Endothelial cell of umbilical vein (primary cell): Measurements from ENCODE around the gene ACOT7. TPM values are rescaled to one million over a fixed set of nuclear protein-coding genes. Genes with fewer than 3 reads are reported as not detected.
"Not testable (repeated sequence)": the region's sequence is repeated elsewhere in the genome, so short reads cannot be mapped to it uniquely, and the experiment has no call there.

Experiments used
- BruUV-seq: library from RNA; stranded (reverse); fragments of 400-500 nt; replicated peaks from 2 replicates; lab custom pipeline; 2021; lab: Mats Ljungman, UMichigan
- CTCF ChIA-PET: fragments of 300-600, 350-600 bp; sonication (Branson Sonifier 250); formaldehyde crosslinking; loops from one replicate; lab custom pipeline; 2021; ENCODE audit warnings: antibody characterized with exemption, inconsistent platforms; lab: Charles Lee
- POLR2A ChIA-PET: fragments of 300-600, 350-600 bp; sonication (Branson Sonifier 250); formaldehyde crosslinking; loops from one replicate; lab custom pipeline; 2021; ENCODE audit warnings: antibody characterized with exemption, inconsistent platforms; lab: Charles Lee
- DNase-seq: peaks from one replicate; pipeline ENCODE4 v3.0.0-alpha.2; 2011; ENCODE audit warnings: low read depth, low spot score
- FAIRE-seq: peaks from 2 replicates; lab custom pipeline; 2011; peaks lifted over from hg19 to GRCh38; lab: Jason Lieb, UNC
- H2AFZ ChIP-seq: 2 replicates; pipeline ENCODE4 v1.6.0; 2012; ENCODE audit warnings: low read depth, low read length, control low read depth, inconsistent platforms
- H3K27ac ChIP-seq: 2 replicates; pipeline ENCODE4 v1.5.1; 2011; ENCODE audit warnings: low read depth, mild to moderate bottlenecking, control low read depth, low read length, moderate library complexity; ENCODE audit not compliant: insufficient read depth
- H3K27me3 ChIP-seq, 2 experiments: 2 replicates each; pipeline versions ENCODE4 v1.6.0 to v1.6.1; 2011; ENCODE audit warnings: low read length in 2 of 2, mixed read lengths in 1 of 2; ENCODE audit not compliant: control insufficient read depth in 2 of 2, insufficient read depth in 2 of 2
- H3K36me3 ChIP-seq, 2 experiments: 2 replicates in 1 of 2; 3 replicates in 1 of 2; pipeline ENCODE4 v1.5.1; 2011; ENCODE audit warnings: low read length in 2 of 2, mild to moderate bottlenecking in 1 of 2, moderate library complexity in 1 of 2; ENCODE audit not compliant: control insufficient read depth in 2 of 2, insufficient read depth in 2 of 2; ENCODE audit errors: extremely low read depth in 1 of 2
- H3K4me1 ChIP-seq: 3 replicates; pipeline ENCODE4 v1.5.1; 2011; ENCODE audit warnings: mild to moderate bottlenecking, low read length; ENCODE audit not compliant: control insufficient read depth, insufficient read depth; ENCODE audit errors: extremely low read depth
- H3K4me2 ChIP-seq: 2 replicates; pipeline ENCODE4 v1.6.1; 2011; ENCODE audit warnings: low read length, control low read depth, mixed read lengths; ENCODE audit not compliant: insufficient read depth
- H3K4me3 ChIP-seq, 3 experiments: fragments of 200-600 bp in 1 of 3; sonication (generic), shearing (Covaris generic) in 1 of 3; replicated peaks in 1 of 3; 2 replicates each; pipeline ENCODE4 v1.5.1; 2011 to 2016; ENCODE audit warnings: control low read depth in 3 of 3, low read length in 3 of 3, mild to moderate bottlenecking in 2 of 3, inconsistent platforms in 1 of 3, low read depth in 1 of 3, moderate library complexity in 1 of 3; ENCODE audit not compliant: insufficient read depth in 1 of 3
- H3K79me2 ChIP-seq: 2 replicates; pipeline ENCODE4 v1.6.0; 2012; ENCODE audit warnings: low read length, inconsistent platforms; ENCODE audit not compliant: control insufficient read depth, insufficient read depth
- H3K9ac ChIP-seq: replicated peaks from 2 replicates; pipeline ENCODE3; 2011; ENCODE audit warnings: low read length, control low read depth; ENCODE audit not compliant: insufficient read depth; ENCODE audit errors: extremely low read depth
- H3K9me1 ChIP-seq: replicated peaks from 3 replicates; pipeline ENCODE4 v1.6.0; 2011; ENCODE audit warnings: mild to moderate bottlenecking, low read length; ENCODE audit not compliant: control insufficient read depth, insufficient read depth; ENCODE audit errors: extremely low read depth
- H3K9me3 ChIP-seq: replicated peaks from 2 replicates; pipeline ENCODE4 v1.5.1; 2012; ENCODE audit warnings: low read length, inconsistent platforms; ENCODE audit not compliant: control insufficient read depth, insufficient read depth
- H4K20me1 ChIP-seq: replicated peaks from 2 replicates; pipeline ENCODE3; 2011; ENCODE audit warnings: mild to moderate bottlenecking, low read length; ENCODE audit not compliant: control insufficient read depth, insufficient read depth; ENCODE audit errors: extremely low read depth
- FOS ChIP-seq: IDR thresholded peaks from 2 replicates; pipeline ENCODE4 v1.6.1; 2011; ENCODE audit warnings: mild to moderate bottlenecking, low read length, moderate library complexity, borderline replicate concordance; ENCODE audit not compliant: insufficient read depth
- JUN ChIP-seq: IDR thresholded peaks from 2 replicates; pipeline ENCODE4 v1.6.1; 2011; ENCODE audit warnings: borderline replicate concordance, low read depth; ENCODE audit not compliant: insufficient read length, insufficient read depth
- dilution Hi-C: fragments of 300-500 bp; cut with MboI; formaldehyde crosslinking; loops from one replicate; pipeline ENCODE4 v1.15.0; 2019; ENCODE audit warnings: low sequenced_read_pairs; ENCODE audit not compliant: extremely low pct_ligation_motif_present
- intact Hi-C: fragments of 100-400 bp; cut with micrococcal nuclease; formaldehyde crosslinking; loops from one replicate; pipeline ENCODE4 v1.10.0; 2022
- polyA plus RNA-seq, 4 experiments: library from polyadenylated mRNA; depleted of rRNA in 3 of 4; stranded (reverse) in 3 of 4; unstranded in 1 of 4; fragments of >200 nt; gene quantifications; 2 replicates each; pipeline versions ENCODE4 v1.2.1 to v1.2.3, GENCODE V29; 2011 to 2012; ENCODE audit warnings: missing spikeins in 1 of 4
- total RNA-seq: library from RNA; stranded (reverse); gene quantifications from 2 replicates; pipeline ENCODE4 v1.2.3, GENCODE V29; 2021
- TF ChIP-seq, protein P1 (sequence below), 2 donors: IDR thresholded peaks; 1 replicate in 1 of 2; 2 replicates in 1 of 2; pipeline ENCODE4 v1.5.1; 2011; ENCODE audit warnings: low read length in 2 of 2, mild to moderate bottlenecking in 2 of 2, moderate library complexity in 2 of 2, control low read depth in 1 of 2, inconsistent platforms in 1 of 2, low read depth in 1 of 2; ENCODE audit not compliant: insufficient read depth in 1 of 2; ENCODE audit errors: extremely low read depth in 1 of 2

Gene ACOT7
- total and polyA plus RNA-seq, 2 donors (not counting 3 experiments of a cell fraction or from before 2014, with no cell fraction given) = 69.4 to 105 TPM

DNA sequence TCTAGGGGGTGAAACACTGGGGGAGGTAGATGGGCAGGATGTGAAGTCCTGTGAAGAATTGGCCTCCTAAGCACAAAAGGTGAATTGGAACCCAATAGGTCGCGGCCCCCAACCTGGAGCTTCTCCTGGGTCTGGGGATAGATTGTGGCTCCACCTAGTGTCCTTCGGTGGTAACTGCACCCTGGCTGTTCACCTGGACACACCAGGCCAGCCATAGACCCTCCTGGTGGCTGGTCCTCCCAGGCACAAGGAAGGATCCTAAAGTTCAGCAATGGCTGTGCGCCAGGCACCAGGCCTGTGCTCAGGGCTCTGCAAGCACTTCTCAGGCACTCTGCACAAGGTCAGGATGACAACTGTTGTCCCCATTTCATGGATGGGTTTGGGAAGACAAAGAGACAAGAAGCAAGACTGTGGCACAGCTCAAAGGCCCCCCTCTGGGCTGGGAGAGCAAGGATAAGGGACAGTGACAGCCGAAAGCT lies 44.5 kb upstream of the ACOT7 start:
- Histone ChIP-seq H3K9me3 (no peaks in the 10 kb centered on the region), H3K4me1 (no peaks in the 10 kb centered on the region), H3K27me3 (peaks cover 0 to 2% of the 10 kb centered on the region in 2 experiments), H4K20me1 (no peaks in the 10 kb centered on the region), H2AFZ (no peak overlapping the region), H3K9me1 (no peaks in the 10 kb centered on the region), H3K9ac (no peak overlapping the region), H3K79me2 (no peaks in the 10 kb centered on the region), H3K27ac (no peak overlapping the region), H3K4me3 (no peak overlapping the region), H3K36me3 (no peaks in the 10 kb centered on the region), H3K4me2 (no peak overlapping the region)
- POLR2A ChIA-PET = no interaction called here
- peak; percentile 85 for FAIRE-seq
- BruUV-seq = no TSS peak
- peak; percentile 57 for DNase-seq
- intact Hi-C loops (loop anchor here (1.0 to 2.0 kb wide), 5 partner anchors 15 to 192 kb away; no protein-coding TSS in a partner anchor), dilution Hi-C loops (no loop called here)
- TF ChIP-seq, protein P1, sequence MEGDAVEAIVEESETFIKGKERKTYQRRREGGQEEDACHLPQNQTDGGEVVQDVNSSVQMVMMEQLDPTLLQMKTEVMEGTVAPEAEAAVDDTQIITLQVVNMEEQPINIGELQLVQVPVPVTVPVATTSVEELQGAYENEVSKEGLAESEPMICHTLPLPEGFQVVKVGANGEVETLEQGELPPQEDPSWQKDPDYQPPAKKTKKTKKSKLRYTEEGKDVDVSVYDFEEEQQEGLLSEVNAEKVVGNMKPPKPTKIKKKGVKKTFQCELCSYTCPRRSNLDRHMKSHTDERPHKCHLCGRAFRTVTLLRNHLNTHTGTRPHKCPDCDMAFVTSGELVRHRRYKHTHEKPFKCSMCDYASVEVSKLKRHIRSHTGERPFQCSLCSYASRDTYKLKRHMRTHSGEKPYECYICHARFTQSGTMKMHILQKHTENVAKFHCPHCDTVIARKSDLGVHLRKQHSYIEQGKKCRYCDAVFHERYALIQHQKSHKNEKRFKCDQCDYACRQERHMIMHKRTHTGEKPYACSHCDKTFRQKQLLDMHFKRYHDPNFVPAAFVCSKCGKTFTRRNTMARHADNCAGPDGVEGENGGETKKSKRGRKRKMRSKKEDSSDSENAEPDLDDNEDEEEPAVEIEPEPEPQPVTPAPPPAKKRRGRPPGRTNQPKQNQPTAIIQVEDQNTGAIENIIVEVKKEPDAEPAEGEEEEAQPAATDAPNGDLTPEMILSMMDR (IDR thresholded peaks at IDR 0.05; ENCODE audit: extremely low read depth in 1 of 2, insufficient read depth in 1 of 2, low read depth in 1 of 2, low read length in 2 of 2) = peak; percentile 88 to 94
- TF ChIP-seq JUN = no peak
- TF ChIP-seq FOS = no peak
- CTCF ChIA-PET = interaction anchor here (0.6 to 10.3 kb wide), 42 partner anchors 8 to 1320 kb away, joined by 3 to 202 read pairs (median 5); partner anchors contain the start of genes ACOT7, ESPN, HES2 and PLEKHG5

DNA sequence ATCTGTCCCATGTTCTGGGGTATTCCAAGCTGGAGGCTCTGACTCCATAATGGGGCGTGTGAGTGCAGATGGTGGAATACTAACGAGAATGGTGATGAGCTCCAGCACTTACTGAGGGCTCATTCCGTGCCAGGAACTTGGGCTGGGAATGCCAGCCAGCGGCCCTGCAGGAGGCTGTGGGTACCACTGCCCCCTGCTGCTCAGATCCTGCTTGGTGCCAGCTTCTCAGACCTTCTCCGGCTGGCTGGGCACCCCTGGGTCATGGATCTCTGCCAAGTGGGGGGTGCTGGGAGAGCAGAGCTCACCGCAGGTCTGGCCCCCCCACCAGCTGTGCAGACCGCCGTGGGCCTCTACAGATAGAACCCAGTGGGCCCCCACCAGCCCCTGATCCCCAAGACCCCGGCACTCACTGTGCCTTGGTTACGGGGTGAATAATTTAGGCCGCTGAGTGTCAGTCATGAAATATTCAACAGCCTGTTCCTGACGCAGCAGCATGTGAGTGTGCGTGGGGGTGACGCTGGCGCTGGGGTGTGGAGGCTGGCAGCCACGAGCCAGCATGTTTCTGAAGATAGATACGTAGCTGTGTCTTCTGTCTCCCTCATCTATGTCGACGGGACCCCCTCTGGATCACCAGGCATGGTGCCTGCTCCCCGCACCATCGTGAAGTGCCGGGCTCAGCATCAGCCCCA lies 43.6 kb upstream of the ACOT7 start:
- CTCF ChIA-PET = interaction anchor here (0.6 to 10.3 kb wide), 43 partner anchors 7 to 1321 kb away, joined by 3 to 202 read pairs (median 5); partner anchors contain the start of genes ACOT7, ESPN, HES2 and PLEKHG5
- H3K27me3 ChIP-seq, H3K9ac ChIP-seq, H3K4me1 ChIP-seq, DNase-seq, H3K79me2 ChIP-seq, dilution Hi-C loops, intact Hi-C loops, H3K27ac ChIP-seq, POLR2A ChIA-PET, H3K9me1 ChIP-seq, H3K4me3 ChIP-seq, H4K20me1 ChIP-seq, BruUV-seq, H3K9me3 ChIP-seq, H3K36me3 ChIP-seq, H2AFZ ChIP-seq, H3K4me2 ChIP-seq: not testable (repeated sequence)
- peak; percentile 52 for FAIRE-seq
- TF ChIP-seq, protein P1 (IDR thresholded peaks at IDR 0.05; ENCODE audit: extremely low read depth in 1 of 2, insufficient read depth in 1 of 2, low read depth in 1 of 2, low read length in 2 of 2) = peak; percentile 22 to 48

DNA sequence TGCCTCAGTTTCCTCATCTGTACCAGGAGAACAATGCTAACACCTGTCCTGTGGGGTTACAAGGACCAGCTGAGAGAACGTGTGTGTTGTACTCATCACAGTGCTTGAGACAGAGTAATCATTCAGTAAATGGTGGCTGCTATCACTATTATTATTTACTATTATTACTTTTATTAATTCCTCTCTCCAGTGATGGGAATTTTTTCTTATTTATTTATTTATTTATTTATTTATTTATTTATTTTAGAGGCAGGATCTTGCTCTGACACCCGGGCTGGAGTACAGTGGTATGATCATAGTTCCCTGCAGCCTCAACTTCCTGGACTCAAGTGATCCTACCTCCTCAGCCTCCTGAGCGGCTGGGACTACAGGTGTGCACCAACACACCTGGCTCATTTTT lies 42.7 kb upstream of the ACOT7 start:
- intact Hi-C loops, H3K27me3 ChIP-seq, DNase-seq, H3K27ac ChIP-seq, H3K9me3 ChIP-seq, H3K9ac ChIP-seq, dilution Hi-C loops, H3K4me2 ChIP-seq, H2AFZ ChIP-seq, H3K79me2 ChIP-seq, H3K4me3 ChIP-seq, H3K4me1 ChIP-seq, H3K36me3 ChIP-seq, POLR2A ChIA-PET, H4K20me1 ChIP-seq, BruUV-seq, H3K9me1 ChIP-seq: not testable (repeated sequence)
- CTCF ChIA-PET = interaction anchor here (1.1 to 10.3 kb wide), 9 partner anchors 13 to 211 kb away, joined by 3 to 202 read pairs (median 36); partner anchors contain the start of genes ESPN and HES2
- peak; percentile 49 for FAIRE-seq
